ENCODE results near the gene TRNAU1AP. TPM values are rescaled to one million over a fixed set of nuclear protein-coding genes. Genes with fewer than 3 reads are reported as not detected.
A peak's percentile ranks its signal among the peaks of the same experiment; 100 is the strongest.

The TRNAU1AP gene
- total and polyA plus RNA-seq, 2 of the 13 experiments (the other 11 are each of a cell fraction or from before 2014, with no cell fraction given): 29.0 to 42.9 TPM

DNA sequence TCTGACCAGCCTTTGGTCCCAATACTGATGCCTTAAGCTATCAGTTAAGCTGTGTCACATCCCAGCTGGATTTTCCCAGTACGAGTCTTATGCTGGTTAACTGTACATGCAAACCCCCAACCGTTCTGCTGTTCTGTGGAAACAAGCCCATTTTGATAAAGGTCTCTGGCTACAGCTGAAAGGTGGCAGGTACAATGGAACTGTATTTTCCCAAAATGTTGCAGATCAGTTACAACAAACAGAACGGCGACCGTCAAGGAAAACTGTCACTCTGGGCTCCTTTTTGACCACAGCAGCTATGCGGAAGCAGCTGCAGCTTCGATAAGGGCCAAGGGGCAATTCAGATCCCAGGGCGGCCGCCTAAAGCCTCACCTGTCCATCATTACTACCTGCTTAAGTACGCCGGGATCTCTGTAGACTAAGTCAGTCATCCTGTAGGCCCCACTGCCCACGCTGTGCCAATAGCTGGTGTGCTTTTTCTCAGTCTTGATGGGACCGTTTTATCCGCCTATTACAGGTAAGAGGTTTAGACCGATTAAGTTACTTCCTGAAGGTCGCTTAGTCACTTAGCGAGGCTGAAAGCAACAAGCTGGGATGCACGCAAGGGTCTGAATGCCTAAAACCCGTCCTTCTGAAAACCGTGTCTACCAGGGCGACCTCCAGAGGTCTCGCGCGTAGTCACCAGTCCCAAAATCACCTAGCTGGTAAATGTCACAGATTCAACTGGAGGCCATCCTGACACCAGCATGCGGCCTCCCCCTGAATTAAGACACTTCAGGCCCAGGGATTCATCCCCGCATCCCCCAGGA is 28.0 kb downstream of the TRNAU1AP start:
- peaks cover 38% of the 10 kb centered on the region for H3K4me1 ChIP-seq (ENCODE audit: insufficient read depth, low read length)
- intact Hi-C loops (cut with micrococcal nuclease; ENCODE audit: unreplicated experiment): loop anchor here (2.0 kb wide), 1 partner anchor 28 kb away; the partner anchor contains the start of gene TRNAU1AP
- 3% methylated on average over 7 of the region's 26 CpGs for WGBS (ENCODE audit: low lambda C conversion rate)
- H3K27ac ChIP-seq (ENCODE audit: extremely low read length, insufficient read depth, low read length): peak overlapping the region; percentile 66
- peaks cover 28% of the 10 kb centered on the region for H3K79me2 ChIP-seq (ENCODE audit: insufficient read depth, low read length)
- ChIA-PET CTCF (ENCODE audit: low intra/inter-chr PET ratio, low total read pairs) (no interaction called here), POLR2A (interaction anchor here (0.6 to 6.6 kb wide), 40 partner anchors 9 to 1898 kb away, joined by 3 to 139 read pairs (median 7); partner anchors contain the start of genes ATP5IF1, GMEB1, MED18 and PHACTR4)
- peaks cover 45% of the 10 kb centered on the region for H4K20me1 ChIP-seq (ENCODE audit: insufficient read depth, low read length)
- no peaks in the 10 kb centered on the region for H3K9me3 ChIP-seq (ENCODE audit: low read length)
- peaks cover 0 to 3% of the 10 kb centered on the region in 2 experiments; a peak in 1 of 5 replicates for H3K27me3 ChIP-seq (ENCODE audit: control insufficient read depth in 1 of 2, insufficient read depth in 2 of 2, low read length in 2 of 2)
- ATAC-seq (peak; percentile 10), FAIRE-seq (no peak), DNase-seq (ENCODE audit: low spot score) (peak; percentile 28)
- no peak overlapping the region for H2AFZ ChIP-seq (ENCODE audit: low read length)
- BruUV-seq (replicated peaks): TSS peak; percentile 78
- in situ Hi-C loops (cut with HindIII; ENCODE audit: extremely low pct_ligation_motif_present, low pct_unique_long_range_greater_than_20kb): loop anchor here (25.0 kb wide), 1 partner anchor 344 kb away; the partner anchor contains the start of genes ATP5IF1 and DNAJC8
- H3K9ac ChIP-seq (ENCODE audit: insufficient read depth, low read depth, low read length): peak overlapping the region; percentile 96
- H3K4me2 ChIP-seq (ENCODE audit: low read depth, low read length): peak overlapping the region; percentile 76
- peaks cover 13 to 39% of the 10 kb centered on the region in 2 experiments for H3K36me3 ChIP-seq (replicated peaks in 1 of 2; ENCODE audit: control insufficient read depth in 1 of 2, insufficient read depth in 2 of 2, low read length in 2 of 2)
- H3K4me3 ChIP-seq (replicated peaks in 1 of 3; ENCODE audit: insufficient read depth in 1 of 3, low read depth in 2 of 3, low read length in 3 of 3): peak overlapping the region; percentile 95 to 99 (median 96)
- TF ChIP-seq, protein P1, sequence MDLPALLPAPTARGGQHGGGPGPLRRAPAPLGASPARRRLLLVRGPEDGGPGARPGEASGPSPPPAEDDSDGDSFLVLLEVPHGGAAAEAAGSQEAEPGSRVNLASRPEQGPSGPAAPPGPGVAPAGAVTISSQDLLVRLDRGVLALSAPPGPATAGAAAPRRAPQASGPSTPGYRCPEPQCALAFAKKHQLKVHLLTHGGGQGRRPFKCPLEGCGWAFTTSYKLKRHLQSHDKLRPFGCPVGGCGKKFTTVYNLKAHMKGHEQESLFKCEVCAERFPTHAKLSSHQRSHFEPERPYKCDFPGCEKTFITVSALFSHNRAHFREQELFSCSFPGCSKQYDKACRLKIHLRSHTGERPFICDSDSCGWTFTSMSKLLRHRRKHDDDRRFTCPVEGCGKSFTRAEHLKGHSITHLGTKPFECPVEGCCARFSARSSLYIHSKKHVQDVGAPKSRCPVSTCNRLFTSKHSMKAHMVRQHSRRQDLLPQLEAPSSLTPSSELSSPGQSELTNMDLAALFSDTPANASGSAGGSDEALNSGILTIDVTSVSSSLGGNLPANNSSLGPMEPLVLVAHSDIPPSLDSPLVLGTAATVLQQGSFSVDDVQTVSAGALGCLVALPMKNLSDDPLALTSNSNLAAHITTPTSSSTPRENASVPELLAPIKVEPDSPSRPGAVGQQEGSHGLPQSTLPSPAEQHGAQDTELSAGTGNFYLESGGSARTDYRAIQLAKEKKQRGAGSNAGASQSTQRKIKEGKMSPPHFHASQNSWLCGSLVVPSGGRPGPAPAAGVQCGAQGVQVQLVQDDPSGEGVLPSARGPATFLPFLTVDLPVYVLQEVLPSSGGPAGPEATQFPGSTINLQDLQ (CRISPR knock-in tag; IDR thresholded peaks at IDR 0.05): no peak
- TF ChIP-seq LCORL (IDR thresholded peaks at IDR 0.05) (no peak), LCORL (CRISPR knock-in tag; IDR thresholded peaks at IDR 0.05) (0 out of 2 replicates have a peak, but pooled peaks have one; percentile 5), PHF21A (CRISPR knock-in tag; IDR thresholded peaks at IDR 0.05) (no peak), ZMAT3 (CRISPR knock-in tag; conservative IDR thresholded peaks at IDR 0.05) (no peak), ZBTB8A (CRISPR knock-in tag; IDR thresholded peaks at IDR 0.05; ENCODE audit: borderline replicate concordance, low read depth) (no peak), NFIC (IDR thresholded peaks at IDR 0.05; ENCODE audit: low read length) (peak; percentile 40; the same call in 1 of the 2 replicates), ZFYVE20 (CRISPR knock-in tag; IDR thresholded peaks at IDR 0.05; ENCODE audit: borderline replicate concordance, low read depth) (peak; percentile 43; the same call in 1 of the 2 replicates), NR2F2 (IDR thresholded peaks at IDR 0.05; ENCODE audit: borderline replicate concordance, low read depth) (0 out of 2 replicates have a peak, but pooled peaks have one; percentile 11), ZNF703 (CRISPR knock-in tag; IDR thresholded peaks at IDR 0.05; ENCODE audit: borderline replicate concordance) (no peak; the same call in 1 of the 2 replicates), RBFOX2 (IDR thresholded peaks at IDR 0.05; ENCODE audit: low read depth, low read length) (peak; percentile 16; the same call in 1 of the 2 replicates), JARID2 (CRISPR knock-in tag; IDR thresholded peaks at IDR 0.05; ENCODE audit: insufficient replicate concordance) (no peak)
- TF ChIP-seq, protein P2, sequence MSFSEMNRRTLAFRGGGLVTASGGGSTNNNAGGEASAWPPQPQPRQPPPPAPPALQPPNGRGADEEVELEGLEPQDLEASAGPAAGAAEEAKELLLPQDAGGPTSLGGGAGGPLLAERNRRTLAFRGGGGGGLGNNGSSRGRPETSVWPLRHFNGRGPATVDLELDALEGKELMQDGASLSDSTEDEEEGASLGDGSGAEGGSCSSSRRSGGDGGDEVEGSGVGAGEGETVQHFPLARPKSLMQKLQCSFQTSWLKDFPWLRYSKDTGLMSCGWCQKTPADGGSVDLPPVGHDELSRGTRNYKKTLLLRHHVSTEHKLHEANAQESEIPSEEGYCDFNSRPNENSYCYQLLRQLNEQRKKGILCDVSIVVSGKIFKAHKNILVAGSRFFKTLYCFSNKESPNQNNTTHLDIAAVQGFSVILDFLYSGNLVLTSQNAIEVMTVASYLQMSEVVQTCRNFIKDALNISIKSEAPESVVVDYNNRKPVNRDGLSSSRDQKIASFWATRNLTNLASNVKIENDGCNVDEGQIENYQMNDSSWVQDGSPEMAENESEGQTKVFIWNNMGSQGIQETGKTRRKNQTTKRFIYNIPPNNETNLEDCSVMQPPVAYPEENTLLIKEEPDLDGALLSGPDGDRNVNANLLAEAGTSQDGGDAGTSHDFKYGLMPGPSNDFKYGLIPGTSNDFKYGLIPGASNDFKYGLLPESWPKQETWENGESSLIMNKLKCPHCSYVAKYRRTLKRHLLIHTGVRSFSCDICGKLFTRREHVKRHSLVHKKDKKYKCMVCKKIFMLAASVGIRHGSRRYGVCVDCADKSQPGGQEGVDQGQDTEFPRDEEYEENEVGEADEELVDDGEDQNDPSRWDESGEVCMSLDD (CRISPR knock-in tag; IDR thresholded peaks at IDR 0.05; ENCODE audit: borderline replicate concordance): no peak
- TF ChIP-seq, protein P3, sequence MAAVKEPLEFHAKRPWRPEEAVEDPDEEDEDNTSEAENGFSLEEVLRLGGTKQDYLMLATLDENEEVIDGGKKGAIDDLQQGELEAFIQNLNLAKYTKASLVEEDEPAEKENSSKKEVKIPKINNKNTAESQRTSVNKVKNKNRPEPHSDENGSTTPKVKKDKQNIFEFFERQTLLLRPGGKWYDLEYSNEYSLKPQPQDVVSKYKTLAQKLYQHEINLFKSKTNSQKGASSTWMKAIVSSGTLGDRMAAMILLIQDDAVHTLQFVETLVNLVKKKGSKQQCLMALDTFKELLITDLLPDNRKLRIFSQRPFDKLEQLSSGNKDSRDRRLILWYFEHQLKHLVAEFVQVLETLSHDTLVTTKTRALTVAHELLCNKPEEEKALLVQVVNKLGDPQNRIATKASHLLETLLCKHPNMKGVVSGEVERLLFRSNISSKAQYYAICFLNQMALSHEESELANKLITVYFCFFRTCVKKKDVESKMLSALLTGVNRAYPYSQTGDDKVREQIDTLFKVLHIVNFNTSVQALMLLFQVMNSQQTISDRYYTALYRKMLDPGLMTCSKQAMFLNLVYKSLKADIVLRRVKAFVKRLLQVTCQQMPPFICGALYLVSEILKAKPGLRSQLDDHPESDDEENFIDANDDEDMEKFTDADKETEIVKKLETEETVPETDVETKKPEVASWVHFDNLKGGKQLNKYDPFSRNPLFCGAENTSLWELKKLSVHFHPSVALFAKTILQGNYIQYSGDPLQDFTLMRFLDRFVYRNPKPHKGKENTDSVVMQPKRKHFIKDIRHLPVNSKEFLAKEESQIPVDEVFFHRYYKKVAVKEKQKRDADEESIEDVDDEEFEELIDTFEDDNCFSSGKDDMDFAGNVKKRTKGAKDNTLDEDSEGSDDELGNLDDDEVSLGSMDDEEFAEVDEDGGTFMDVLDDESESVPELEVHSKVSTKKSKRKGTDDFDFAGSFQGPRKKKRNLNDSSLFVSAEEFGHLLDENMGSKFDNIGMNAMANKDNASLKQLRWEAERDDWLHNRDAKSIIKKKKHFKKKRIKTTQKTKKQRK (IDR thresholded peaks at IDR 0.05; ENCODE audit: low read length): no peak
